GM13977 (cell line): ENCODE data around the gene ELAVL4.

ENCODE experiments used
- DNase-seq: peaks from one replicate; pipeline ENCODE4 v3.0.0; 2012; ENCODE audit warnings: low spot score
- in situ Hi-C: fragments of 300-500 bp; cut with MboI; formaldehyde crosslinking; loops from one replicate; pipeline ENCODE4 v1.12.0; 2022; ENCODE audit warnings: low sequenced_read_pairs, low pct_unique_long_range_greater_than_20kb, mixed read lengths, inconsistent platforms; ENCODE audit not compliant: unreplicated experiment
- TF ChIP-seq, protein P1 (sequence below): IDR thresholded peaks from 2 replicates; pipeline ENCODE4 v1.5.1; 2012; ENCODE audit warnings: mild to moderate bottlenecking, control low read depth; ENCODE audit not compliant: insufficient read depth; ENCODE audit errors: extremely low read depth, missing control alignments

ELAVL4 gene

DNA sequence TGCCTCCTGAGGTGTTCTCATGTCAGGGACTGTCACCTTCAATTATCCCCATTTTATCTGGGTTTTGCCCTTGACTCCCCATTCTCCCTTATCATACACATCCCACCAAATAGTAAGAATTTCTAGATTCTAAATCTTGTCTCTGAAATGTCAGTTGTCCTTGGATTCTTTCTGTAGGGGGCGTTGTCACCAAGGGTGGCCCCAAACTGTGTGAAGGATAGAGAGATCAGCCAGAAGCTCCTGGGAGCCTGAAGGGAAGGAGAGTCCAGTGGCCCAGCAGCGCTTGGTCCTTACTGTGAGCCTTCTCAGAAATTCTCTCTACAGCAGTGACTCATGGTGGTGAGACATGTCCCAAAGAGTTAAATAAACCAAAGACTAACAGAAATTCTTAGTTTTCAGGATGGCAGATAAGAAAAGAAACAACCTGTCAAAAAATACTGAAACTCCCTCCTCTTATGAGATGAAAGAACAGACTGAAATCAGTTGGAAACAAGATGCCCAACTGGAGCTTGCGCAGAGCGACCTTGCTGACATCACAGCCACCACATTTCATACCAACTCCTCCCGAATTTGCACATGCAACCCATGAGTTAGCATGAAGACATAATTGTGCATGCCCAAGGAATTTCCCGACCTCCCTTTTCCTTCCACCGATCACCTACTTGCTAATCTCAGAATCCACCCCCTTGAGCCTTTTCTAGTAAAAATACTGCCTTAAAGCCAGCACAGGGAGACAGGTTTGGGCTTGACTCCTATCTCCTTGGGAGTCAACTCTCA lies 109.8 kb downstream of the ELAVL4 start:
- no peak for DNase-seq
- in situ Hi-C loops = no loop called here
- TF ChIP-seq, protein P1, sequence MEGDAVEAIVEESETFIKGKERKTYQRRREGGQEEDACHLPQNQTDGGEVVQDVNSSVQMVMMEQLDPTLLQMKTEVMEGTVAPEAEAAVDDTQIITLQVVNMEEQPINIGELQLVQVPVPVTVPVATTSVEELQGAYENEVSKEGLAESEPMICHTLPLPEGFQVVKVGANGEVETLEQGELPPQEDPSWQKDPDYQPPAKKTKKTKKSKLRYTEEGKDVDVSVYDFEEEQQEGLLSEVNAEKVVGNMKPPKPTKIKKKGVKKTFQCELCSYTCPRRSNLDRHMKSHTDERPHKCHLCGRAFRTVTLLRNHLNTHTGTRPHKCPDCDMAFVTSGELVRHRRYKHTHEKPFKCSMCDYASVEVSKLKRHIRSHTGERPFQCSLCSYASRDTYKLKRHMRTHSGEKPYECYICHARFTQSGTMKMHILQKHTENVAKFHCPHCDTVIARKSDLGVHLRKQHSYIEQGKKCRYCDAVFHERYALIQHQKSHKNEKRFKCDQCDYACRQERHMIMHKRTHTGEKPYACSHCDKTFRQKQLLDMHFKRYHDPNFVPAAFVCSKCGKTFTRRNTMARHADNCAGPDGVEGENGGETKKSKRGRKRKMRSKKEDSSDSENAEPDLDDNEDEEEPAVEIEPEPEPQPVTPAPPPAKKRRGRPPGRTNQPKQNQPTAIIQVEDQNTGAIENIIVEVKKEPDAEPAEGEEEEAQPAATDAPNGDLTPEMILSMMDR = no peak

DNA sequence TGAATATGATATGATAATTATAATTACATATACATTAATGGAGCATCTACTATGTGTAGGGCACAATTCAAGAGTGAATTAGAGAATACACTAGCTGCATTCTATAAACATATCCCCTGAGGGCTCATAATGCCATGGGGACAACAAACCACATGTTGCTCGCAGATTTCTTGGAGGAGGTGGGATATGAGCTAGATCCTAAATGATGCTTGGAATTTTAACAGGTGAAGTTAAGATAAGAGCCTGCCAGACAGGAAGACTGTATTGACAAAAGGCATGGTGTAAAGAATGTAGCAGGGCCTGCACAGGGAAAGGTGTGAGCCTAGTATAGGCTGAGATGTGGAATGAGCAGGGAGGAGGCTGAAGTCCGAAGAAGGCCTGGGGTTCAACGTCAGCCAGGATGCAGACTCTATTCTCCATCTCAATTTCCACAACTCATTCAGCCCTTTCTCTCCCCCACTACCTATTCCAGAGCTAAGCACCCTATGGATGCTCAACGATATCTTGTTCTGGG lies 120.2 kb downstream of the ELAVL4 start:
- no peak for DNase-seq
- in situ Hi-C loops = no loop called here
- TF ChIP-seq, protein P1 = no peak

DNA sequence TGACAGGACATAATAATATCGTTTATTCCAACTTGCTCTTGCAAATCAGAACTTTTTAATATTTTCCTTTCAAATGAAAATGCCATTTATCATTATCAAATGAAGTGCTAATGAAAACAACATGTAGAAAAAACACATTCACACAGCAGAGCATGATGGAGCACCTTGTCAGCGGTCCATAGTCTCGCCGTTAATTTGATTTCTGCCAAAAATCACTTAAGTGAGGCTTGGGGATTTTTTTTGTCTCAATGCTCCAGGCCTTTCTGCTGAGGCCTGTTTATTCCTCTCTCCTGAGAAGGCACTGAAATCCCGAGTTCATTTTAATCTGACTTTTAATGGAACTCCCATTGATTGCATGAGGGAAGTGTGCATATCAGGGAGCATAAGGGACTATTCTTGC lies 122.5 kb downstream of the ELAVL4 start:
- no peak for DNase-seq
- in situ Hi-C loops = no loop called here
- TF ChIP-seq, protein P1 = no peak

- TF ChIP-seq, protein P1 = no peak
- in situ Hi-C loops = no loop called here
- no peak for DNase-seq
These were observed 123.6 kb downstream of the ELAVL4 start for GRCh38 chr1:50232336-50232735.

GRCh38 chr1:50236656-50237055 lies 127.9 kb downstream of the ELAVL4 start:
- in situ Hi-C loops = no loop called here
- no peak for DNase-seq
- TF ChIP-seq, protein P1 = no peak

GRCh38 chr1:50237056-50237455 lies 128.3 kb downstream of the ELAVL4 start:
- in situ Hi-C loops = no loop called here
- TF ChIP-seq, protein P1 = no peak
- DNase-seq = no peak
